ENCODE measurements around the gene IPCEF1.

IPCEF1 gene, protein sequence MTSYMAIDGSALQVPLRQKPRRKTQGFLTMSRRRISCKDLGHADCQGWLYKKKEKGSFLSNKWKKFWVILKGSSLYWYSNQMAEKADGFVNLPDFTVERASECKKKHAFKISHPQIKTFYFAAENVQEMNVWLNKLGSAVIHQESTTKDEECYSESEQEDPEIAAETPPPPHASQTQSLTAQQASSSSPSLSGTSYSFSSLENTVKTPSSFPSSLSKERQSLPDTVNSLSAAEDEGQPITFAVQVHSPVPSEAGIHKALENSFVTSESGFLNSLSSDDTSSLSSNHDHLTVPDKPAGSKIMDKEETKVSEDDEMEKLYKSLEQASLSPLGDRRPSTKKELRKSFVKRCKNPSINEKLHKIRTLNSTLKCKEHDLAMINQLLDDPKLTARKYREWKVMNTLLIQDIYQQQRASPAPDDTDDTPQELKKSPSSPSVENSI

GRCh38 chr6:154356690-154357089 is at the start of gene IPCEF1:
IPCEF1 (minus strand) TSS chr6:154356803; CDS start chr6:154265947, 90,856 bp downstream.
- FAIRE-seq = no peak

DNA sequence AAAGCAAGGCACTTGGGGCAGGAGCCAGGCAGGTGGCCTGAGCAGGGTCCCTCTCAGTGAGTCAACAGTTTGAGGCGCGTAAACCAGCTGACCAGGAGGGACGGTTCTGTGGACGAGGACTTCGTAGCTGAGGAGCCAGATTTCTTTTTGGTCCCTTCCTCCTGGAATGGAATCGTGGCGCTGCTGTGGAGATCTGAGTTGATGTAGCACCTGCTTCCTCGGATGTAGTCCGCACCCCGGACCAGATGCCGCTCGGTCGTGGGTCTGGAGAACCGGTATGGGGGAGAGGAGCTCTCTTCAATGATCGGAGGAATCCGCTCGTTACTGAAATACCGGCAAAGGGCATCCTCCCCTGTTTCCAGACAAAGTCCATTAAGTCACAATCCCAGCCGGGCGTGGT is 49.7 kb upstream of the IPCEF1 start:
- no peak for FAIRE-seq

DNA sequence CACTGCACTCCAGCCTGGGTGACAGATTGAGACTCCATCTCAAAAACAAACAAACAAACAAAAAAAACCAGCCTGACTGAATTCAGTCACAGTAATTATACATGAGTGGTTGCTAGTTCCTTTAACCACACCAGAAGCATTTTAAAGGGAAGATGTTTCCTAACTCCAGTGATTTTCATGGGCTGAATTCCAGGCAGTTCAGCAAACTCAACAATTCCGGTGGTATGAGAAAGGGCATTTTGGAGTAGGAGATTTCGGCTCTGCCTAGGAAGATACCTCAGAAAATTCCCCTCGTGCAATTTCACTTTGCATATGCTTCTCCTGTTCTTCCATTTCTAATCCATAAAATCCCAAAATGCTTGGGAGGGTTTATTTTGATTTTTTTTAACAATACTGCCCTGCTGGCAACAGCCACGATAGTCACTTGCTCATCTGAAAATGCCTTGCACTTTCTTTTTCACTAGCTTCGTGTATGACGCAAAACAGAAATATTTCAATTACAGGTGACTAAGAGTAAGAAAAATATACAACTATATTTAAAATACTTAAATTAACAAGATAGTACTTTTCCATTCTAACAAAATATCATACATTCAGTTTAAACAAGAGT is 48.3 kb upstream of the IPCEF1 start:
- FAIRE-seq = peak; percentile 21

DNA sequence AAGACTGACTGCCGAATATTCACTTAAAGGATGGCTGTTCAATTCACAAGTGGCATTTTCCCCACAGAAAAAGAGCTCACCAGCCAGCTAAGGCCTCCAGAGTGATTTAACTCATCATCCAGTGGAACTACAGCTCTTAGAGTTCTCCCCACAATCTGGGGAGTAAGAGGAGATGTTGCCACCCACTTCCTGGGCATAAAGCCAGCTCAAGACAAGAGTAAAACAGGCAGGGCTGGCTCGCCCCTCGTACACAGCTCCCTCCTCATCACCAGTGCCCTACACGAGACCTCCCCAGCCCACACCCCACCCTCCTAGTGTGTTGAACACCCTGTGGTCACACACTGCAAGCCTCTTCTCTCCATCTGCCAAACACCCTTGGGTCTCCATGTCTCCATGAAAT is 47.2 kb upstream of the IPCEF1 start:
- FAIRE-seq = no peak

DNA sequence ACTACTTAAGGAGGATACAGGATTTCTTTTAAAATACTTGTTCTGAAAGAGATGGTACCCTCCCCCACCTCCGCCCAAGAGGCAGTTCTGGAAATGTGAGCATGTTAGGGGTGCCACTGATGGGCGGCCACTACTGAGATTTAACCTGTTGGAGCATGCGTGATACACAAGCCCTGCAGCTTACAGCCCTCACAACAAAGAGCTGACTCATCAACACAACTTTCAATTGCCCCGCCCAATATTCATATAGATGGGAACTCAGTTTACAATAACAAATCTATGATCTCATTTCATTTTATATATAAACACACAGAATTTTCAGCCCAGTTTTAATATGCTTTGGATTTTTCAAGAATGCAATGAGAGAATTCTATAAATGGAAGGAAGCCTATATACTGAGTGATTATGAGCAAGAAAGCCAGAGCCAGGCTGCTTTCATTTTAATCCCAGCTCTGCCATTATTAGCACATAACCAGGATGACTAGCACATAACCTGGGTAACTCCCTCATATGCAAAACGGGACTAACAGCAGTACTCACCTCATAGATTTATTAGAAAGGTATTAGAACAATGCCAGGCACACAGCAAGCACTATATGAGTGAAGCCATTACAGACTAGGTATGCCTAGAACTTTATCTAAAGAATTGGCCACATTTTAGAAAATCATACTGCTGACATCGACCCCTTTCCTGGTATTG is 45.6 kb upstream of the IPCEF1 start:
- no peak for FAIRE-seq

DNA sequence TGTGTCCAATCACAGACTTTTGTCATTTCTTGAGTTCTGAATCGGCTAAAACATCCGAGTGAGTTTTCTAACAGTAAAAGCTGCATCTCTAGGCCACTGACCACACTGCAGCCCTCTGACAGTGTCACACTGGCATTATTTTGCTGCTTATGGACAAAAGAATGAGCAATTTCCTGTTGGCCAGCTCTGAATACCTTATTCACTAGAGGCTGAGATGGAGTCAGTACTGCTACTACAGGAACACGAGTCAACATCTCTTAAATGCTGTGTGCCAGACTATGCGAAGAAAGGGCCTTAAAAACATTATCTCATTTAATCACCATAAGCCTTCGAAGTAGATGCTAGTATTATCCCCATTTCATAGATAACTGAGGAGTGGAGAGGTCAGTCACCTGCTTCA is 42.5 kb upstream of the IPCEF1 start:
- FAIRE-seq = no peak

DNA sequence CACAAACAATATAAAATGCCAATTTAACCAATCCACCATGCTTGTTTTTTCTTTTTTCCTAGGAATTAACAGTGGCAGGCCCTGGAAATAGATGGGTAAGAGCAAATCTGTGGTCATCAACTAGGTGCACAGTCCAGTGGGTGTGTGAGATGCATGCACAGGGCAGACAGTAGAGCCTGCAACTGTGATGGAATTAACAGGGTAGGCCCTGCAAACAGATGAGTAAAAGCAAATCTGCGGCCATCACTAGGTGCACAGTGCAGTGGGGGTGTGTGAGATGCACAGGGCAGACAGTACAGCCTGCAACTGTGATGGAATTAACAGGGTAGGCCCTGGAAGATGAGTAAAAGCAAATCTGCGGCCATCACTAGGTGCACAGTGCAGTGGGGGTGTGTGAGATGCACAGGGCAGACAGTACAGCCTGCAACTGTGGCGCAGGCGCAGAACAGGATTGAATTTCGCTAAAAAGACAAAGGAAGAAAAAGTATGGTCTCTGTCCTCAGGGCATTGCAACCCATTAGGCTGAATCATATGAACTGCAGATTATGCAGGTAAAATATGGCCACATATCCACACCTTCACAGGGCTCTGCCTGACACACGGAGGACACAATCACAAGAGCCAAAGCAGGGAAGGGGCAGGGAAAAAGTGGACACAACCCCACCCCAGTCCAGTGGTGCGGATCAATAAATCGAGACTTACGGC is 41.0 kb upstream of the IPCEF1 start:
- no peak for FAIRE-seq

DNA sequence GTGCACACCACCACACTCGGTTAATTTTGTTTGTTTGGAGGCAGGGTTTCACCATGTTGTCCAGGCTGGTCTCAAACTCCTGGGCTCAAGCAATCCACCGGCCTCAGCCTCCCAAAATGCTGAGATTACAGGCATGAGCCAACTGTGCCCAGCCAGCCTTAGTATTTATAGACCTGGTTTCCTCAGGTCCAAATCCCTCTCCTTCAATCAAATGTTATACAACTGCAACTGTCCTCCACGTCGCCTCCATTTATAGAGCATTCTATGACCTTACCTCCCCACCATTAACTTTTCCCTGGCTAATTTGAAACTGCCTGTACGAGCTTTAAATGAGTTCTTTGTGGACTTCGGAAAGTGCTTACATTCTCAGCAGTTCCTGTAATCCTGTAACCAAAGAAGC is 39.3 kb upstream of the IPCEF1 start:
- FAIRE-seq = no peak

- FAIRE-seq = peak; percentile 96
Observed at GRCh38 chr6:154395316-154395715, 38.7 kb upstream of the IPCEF1 start.

- FAIRE-seq = no peak
Observed at GRCh38 chr6:154394571-154394970, 38.0 kb upstream of the IPCEF1 start.

DNA sequence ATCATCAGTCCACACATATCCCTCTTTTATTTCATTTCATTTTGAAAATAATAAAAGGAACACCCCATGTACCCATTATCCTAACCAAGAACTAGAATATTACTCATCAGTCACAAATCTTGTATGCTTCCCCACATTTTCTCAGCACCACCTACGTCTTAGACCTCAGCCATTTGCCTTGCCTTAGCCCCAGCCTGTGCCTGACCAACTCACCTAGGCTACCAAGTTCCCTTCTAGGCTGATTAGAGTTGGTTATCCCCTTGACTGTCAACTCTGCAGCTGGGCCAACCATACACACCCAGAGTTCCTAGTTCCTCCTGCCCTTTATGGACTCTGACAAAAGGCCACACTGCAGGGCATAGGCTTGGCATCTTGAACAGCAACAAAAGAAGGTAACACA is 33.4 kb upstream of the IPCEF1 start:
- FAIRE-seq = no peak

- no peak for FAIRE-seq
Observed at GRCh38 chr6:154388803-154389202, 32.2 kb upstream of the IPCEF1 start.

GRCh38 chr6:154386848-154387717 is 30.5 kb upstream of the IPCEF1 start:
- peak; percentile 84 for FAIRE-seq

GRCh38 chr6:154384191-154384590 is 27.6 kb upstream of the IPCEF1 start:
- peak; percentile 96 for FAIRE-seq

DNA sequence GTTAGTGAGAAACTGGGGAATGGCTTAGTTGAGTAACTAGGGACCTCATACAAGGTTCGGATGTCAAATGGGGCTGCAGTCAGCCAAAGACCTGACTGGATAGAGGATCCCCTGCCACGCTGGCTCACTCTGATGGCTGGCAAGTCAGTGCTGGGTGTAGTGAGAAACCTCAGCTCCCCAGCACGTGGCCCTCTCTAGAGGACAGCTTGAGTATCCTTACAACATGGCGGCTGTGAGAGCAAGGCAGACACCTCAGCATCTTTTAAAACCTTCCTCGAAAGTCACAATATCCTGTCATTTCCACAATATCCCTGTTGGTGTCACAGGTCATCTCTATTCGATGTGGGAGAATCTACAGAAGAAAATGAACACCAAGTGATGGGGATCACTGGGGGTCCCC is 26.7 kb upstream of the IPCEF1 start:
- no peak for FAIRE-seq

GRCh38 chr6:154382740-154383139 is 26.1 kb upstream of the IPCEF1 start:
- no peak for FAIRE-seq

DNA sequence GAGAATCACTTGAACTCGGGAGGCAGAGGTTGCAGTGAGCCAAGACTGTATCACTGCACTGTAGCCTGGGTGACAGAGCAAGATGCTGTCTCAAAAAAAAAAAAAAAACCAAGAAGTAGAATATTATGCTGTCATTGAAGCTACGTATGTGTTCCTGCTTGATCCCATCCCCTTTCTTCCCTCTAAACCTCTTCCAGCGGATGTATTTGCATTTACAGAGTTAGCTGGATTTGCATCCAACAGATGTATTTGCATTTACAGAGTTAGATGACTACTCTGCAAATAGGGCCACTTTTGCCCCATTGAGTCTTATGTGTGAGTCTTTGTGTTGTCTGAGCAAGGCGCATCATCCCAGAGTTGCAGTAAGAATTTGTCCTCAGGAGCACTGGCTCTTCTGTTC is 24.9 kb upstream of the IPCEF1 start:
- no peak for FAIRE-seq

DNA sequence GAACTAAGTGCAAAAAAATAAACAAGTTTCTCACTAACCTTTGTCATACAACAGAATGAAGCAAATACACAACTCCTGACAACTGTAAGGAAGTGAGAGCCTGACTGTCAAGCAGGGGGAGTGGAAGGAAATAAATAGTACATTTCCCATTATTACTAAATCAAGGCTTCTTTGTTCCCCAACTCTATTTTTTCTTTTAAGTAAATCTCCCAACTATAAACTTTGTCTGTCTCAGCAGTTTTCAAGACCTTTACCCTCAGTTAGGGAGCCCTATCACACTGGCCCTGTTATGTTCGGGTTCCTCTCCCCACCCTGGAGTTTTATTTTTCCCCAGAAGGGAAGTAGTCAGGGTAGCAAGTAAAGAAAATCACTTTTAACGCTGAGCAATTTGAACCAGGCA is 24.1 kb upstream of the IPCEF1 start:
- peak; percentile 19 for FAIRE-seq

DNA sequence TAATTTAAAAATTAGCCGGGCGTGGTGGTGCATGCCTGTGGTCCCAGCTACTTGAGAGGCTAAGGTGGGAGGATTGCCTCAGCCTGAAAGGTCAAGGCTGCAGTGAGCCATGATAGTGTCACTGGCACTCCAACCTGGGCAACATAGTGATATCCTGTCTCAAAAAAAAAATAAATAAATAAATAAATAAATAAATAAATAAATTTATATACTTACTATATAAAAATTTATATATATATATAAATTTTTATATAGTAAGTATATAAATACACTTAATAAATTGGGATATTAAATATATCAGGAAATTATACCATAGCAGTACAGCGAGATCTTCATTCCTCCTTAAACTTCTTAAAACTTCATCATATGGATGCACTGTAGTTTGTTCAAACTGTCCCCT is 23.0 kb upstream of the IPCEF1 start:
- peak; percentile 55 for FAIRE-seq

GRCh38 chr6:154378518-154378917 is 21.9 kb upstream of the IPCEF1 start:
- FAIRE-seq = no peak

- FAIRE-seq = no peak
Observed at GRCh38 chr6:154377726-154378125, 21.1 kb upstream of the IPCEF1 start.

GRCh38 chr6:154373971-154374370 is 17.4 kb upstream of the IPCEF1 start:
- FAIRE-seq = no peak
